Muscle of leg (tissue), 11 donors: ENCODE measurements around the gene PLXNC1. TPM values are rescaled to one million over a fixed set of nuclear protein-coding genes. Genes with fewer than 3 reads are reported as not detected.

Experiments
- DNase-seq: peaks from one replicate; pipeline ENCODE4 v3.0.0; 2013
- H3K27ac ChIP-seq: one replicate; pipeline ENCODE4 v1.5.1; 2013; ENCODE audit warnings: mild to moderate bottlenecking, low read length, control low read depth
- H3K27me3 ChIP-seq: one replicate; pipeline ENCODE4 v1.6.1; 2013; ENCODE audit warnings: low read length; ENCODE audit not compliant: control insufficient read depth, insufficient read depth
- H3K36me3 ChIP-seq: one replicate; pipeline ENCODE4 v1.6.1; 2013; ENCODE audit warnings: low read length; ENCODE audit not compliant: control insufficient read depth, insufficient read depth
- H3K4me1 ChIP-seq: one replicate; pipeline ENCODE4 v1.6.1; 2013; ENCODE audit warnings: low read length; ENCODE audit not compliant: control insufficient read depth, insufficient read depth
- H3K4me3 ChIP-seq: one replicate; pipeline ENCODE4 v1.5.1; 2013; ENCODE audit warnings: low read length, control low read depth
- H3K9me3 ChIP-seq: replicated peaks from 2 replicates; pipeline ENCODE4 v1.6.1; 2013; ENCODE audit warnings: low read depth, low read length; ENCODE audit not compliant: control insufficient read depth
- WGBS: methylation state at CpG from one replicate; pipeline ENCODE4 v1.1.5; 2013; ENCODE audit warnings: missing lambda C conversion rate; ENCODE audit not compliant: insufficient coverage; 5-methylcytosine and 5-hydroxymethylcytosine counted together
- polyA plus RNA-seq, 8 donors: library from polyadenylated mRNA; unstranded; fragments of 120-200 nt; gene quantifications; one replicate each; pipeline versions ENCODE4 v1.2.1 to v1.2.3, GENCODE V29; 2013; ENCODE audit warnings: inconsistent platforms in 1 of 8, low replicate concordance in 1 of 8; ENCODE audit not compliant: insufficient read length in 8 of 8, insufficient read depth in 1 of 8
- total RNA-seq: library from RNA; stranded (reverse); fragments of 120-200 nt; gene quantifications from one replicate; pipeline ENCODE4 v1.2.4, GENCODE V29; 2013

PLXNC1 gene
- total and polyA plus RNA-seq, 9 donors = 11.7 to 29.4 (median 19.0) TPM

GRCh38 chr12:94261786-94262185 lies 113.4 kb downstream of the PLXNC1 start:
- peak; percentile 63 for DNase-seq
- Histone ChIP-seq H3K4me1 (peaks cover 48% of the 10 kb centered on the region), H3K27ac (peak overlapping the region; percentile 92), H3K27me3 (no peaks in the 10 kb centered on the region), H3K4me3 (peak overlapping the region; percentile 40), H3K9me3 (no peaks in the 10 kb centered on the region), H3K36me3 (peaks cover 4% of the 10 kb centered on the region)
- WGBS = no CpG with 5 or more reads among the region's 3 CpGs

DNA sequence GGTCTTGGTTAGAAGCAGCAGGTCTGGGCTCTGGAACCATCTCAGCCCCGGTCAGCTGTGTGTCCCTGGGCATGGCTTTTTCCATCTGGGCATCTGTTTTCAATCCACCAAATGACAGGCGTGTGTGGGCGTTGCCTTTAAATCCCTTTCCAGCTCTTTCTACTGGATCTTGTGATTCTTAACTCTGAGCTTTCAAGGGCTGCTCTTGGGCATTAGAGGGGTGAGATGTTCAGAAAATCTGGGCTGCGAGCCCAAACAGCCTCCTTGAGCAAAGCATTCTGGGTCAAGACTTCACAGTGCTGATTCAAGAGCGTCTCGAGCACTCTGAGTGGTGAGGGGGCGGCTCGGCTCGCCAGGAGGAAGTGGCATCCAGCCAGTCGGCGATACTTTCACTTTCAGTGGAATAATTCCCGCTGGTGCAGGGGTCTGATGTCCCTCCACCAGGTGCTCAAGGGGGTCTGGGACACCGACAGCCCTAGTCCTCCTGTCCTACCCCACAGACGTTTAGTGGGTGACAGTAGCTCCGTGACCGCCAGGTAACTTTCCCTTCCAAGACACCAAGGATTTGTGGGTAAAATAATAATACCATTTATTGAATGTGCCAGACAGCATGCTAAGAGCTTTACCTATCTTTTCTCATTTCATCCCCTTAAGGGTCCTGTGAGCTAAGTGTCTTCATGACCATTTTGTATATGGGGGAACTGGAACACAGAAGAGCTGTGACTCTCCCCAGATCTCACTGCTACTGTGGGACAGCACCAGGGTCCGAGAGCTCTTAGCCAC lies 114.0 kb downstream of the PLXNC1 start:
- Histone ChIP-seq H3K36me3 (peaks cover 4% of the 10 kb centered on the region), H3K4me3 (peak overlapping the region; percentile 40), H3K9me3 (no peaks in the 10 kb centered on the region), H3K27me3 (no peaks in the 10 kb centered on the region), H3K4me1 (peaks cover 51% of the 10 kb centered on the region), H3K27ac (peak overlapping the region; percentile 92)
- DNase-seq = peak; percentile 96
- WGBS = 9% methylated on average over 5 of the region's 17 CpGs

- Histone ChIP-seq H3K9me3 (no peaks in the 10 kb centered on the region), H3K27ac (peak overlapping the region; percentile 92), H3K36me3 (peaks cover 4% of the 10 kb centered on the region), H3K4me1 (peaks cover 58% of the 10 kb centered on the region), H3K4me3 (no peak overlapping the region), H3K27me3 (no peaks in the 10 kb centered on the region)
- no peak for DNase-seq
- 20% methylated on average over 2 of the region's 14 CpGs for WGBS
Observed at GRCh38 chr12:94263011-94263811, 114.8 kb downstream of the PLXNC1 start.

DNA sequence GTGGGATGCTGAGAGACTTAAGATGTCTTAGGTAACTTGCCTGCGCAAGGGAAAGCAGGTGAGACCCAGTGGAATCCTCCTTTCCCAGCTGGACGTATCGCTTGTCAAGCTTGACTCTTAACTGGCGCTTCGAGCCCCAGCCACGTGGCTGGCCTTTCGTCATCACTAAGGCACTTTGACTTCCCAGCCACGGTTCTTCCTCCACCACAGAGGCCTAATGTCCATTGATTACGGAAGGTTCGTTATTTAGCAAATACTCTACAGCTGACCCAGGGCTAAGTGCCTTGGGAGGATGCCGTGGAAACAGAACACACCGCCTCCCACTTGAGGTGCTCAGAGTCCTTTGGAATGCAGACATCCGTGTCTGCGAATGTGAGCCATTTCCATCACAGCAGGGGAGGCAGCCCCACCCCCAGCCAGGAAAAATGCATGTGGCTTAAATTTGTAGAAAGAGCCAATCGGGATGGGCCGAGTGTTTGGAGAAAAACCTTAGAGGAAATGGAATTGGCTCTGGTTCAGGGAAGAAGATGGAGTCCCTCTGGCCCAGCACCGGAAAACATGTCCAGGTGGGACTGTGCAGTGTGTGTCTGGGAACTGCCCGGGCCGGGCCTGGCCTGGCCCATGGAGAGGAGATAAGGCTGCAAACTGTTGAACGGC lies 115.7 kb downstream of the PLXNC1 start:
- Histone ChIP-seq H3K27ac (peak overlapping the region; percentile 92), H3K9me3 (no peaks in the 10 kb centered on the region), H3K4me3 (no peak overlapping the region), H3K36me3 (peaks cover 4% of the 10 kb centered on the region), H3K4me1 (peaks cover 60% of the 10 kb centered on the region), H3K27me3 (no peaks in the 10 kb centered on the region)
- 21% methylated on average over 9 of the region's 20 CpGs for WGBS
- DNase-seq = peak; percentile 93

- H3K27ac ChIP-seq = peak overlapping the region; percentile 92
- peaks cover 60% of the 10 kb centered on the region for H3K4me1 ChIP-seq
- peaks cover 4% of the 10 kb centered on the region for H3K36me3 ChIP-seq
- no peaks in the 10 kb centered on the region for H3K27me3 ChIP-seq
- no peak overlapping the region for H3K4me3 ChIP-seq
- DNase-seq = peak; percentile 84
- no peaks in the 10 kb centered on the region for H3K9me3 ChIP-seq
- 26% methylated on average over 5 of the region's 19 CpGs for WGBS
Observed at GRCh38 chr12:94264736-94265485, 116.5 kb downstream of the PLXNC1 start.

DNA sequence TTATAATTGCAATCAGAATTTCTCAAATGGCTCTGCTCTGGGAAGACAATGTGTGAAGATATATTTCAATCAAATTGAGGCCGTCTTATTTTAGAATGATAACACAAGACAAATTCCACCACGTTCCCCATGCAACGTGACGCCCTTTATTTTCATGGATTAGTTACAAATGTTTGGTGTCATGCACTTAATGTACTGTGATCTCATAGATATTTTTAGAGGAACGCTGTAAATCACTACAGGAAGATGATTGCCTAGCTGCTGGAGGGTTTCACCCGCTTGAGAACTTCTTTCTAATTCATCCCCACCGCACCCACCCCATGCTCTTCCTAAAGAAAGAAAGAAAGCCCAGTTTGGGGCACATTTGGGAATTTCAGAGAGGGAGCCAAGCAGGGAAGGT lies 117.2 kb downstream of the PLXNC1 start:
- peak; percentile 81 for DNase-seq
- no peaks in the 10 kb centered on the region for H3K27me3 ChIP-seq
- no CpG with 5 or more reads among the region's 7 CpGs for WGBS
- H3K36me3 ChIP-seq = peaks cover 2% of the 10 kb centered on the region
- peaks cover 60% of the 10 kb centered on the region for H3K4me1 ChIP-seq
- no peaks in the 10 kb centered on the region for H3K9me3 ChIP-seq
- peak overlapping the region; percentile 92 for H3K27ac ChIP-seq
- H3K4me3 ChIP-seq = no peak overlapping the region

DNA sequence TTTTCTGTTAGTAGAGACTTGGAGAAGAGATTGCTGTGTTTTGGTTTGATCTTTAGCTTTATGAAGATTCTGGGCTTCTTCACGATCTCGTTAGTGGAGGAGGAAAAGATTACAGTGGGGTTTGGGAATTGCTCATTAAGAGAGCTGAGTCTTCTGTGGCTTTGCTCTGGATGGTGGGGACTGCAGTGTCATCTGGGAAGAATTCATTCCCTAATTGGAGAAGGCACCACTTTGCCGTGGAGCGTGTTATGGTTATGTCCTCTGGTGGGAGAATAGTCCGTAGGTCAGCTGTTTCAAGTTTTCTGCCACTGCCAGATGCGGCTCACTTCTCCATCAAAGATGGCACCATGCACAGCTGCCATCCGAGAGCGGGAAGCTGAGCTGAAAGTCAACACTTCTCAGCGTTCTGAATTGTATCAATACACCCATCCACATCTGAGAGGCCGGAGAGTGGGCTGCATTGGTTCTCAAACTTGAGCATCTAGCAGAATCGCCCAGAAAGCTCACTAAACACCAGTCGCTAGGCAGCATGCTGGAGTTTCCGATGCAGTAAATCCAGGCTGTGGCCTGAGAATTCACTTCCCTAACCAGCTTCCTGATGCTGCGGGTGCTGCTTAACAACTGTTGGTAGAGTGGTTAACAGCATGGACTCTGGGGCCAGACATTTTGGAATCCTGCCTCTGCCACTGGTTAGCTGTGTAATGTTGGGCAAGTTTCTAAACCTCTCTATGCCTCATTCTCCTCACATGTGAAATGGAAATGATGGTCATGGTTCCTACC lies 117.8 kb downstream of the PLXNC1 start:
- peak overlapping the region; percentile 89 for H3K27ac ChIP-seq
- H3K9me3 ChIP-seq = no peaks in the 10 kb centered on the region
- peaks cover 2% of the 10 kb centered on the region for H3K36me3 ChIP-seq
- no peaks in the 10 kb centered on the region for H3K27me3 ChIP-seq
- WGBS = 65% methylated on average over 11 of the region's 14 CpGs
- peak; percentile 70 for DNase-seq
- H3K4me1 ChIP-seq = peaks cover 56% of the 10 kb centered on the region
- H3K4me3 ChIP-seq = no peak overlapping the region

DNA sequence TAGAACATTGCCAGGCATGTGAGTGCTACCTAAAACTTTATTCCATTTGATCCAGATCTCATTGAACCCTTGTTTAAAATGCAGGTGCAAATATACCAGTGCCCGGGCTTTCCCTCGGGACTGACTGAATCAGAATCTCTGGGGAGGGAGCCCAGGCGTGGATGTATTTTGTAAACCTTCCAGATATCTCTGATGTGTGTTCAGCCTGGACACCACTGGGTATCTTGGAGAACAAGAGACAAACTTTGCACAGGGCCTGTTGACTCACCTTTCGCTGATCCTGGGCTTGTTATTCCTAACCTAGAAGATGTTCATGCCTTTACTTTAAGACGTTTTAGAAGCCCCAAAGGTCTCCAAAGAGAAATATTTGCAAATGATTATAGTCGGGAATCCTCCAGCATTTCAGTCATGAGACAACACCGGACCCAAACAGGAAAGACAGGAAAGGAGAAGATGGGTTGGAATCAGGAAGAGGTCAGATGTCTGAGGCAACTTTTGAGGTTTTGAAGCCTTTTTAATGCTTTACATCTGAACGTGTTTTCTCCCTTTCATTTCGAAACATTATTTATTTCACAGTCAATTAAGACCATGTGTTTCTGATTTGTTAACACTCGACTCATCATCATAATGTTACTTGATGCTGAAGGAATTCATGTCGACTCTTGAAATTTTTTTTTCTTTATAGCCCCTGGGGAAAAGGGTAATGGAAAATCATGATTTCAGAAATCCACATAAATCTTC lies 118.6 kb downstream of the PLXNC1 start:
- H3K27ac ChIP-seq = peak overlapping the region; percentile 89
- 50% methylated on average over 3 of the region's 11 CpGs for whole genome bisulfite sequencing
- no peaks in the 10 kb centered on the region for H3K9me3 ChIP-seq
- peak; percentile 96 for DNase-seq
- H3K36me3 ChIP-seq = peaks cover 2% of the 10 kb centered on the region
- H3K4me1 ChIP-seq = peaks cover 54% of the 10 kb centered on the region
- no peak overlapping the region for H3K4me3 ChIP-seq
- H3K27me3 ChIP-seq = no peaks in the 10 kb centered on the region

GRCh38 chr12:94267537-94267872 lies 119.1 kb downstream of the PLXNC1 start:
- peaks cover 2% of the 10 kb centered on the region for H3K36me3 ChIP-seq
- no peak overlapping the region for H3K4me3 ChIP-seq
- H3K9me3 ChIP-seq = no peaks in the 10 kb centered on the region
- no peak for DNase-seq
- peaks cover 48% of the 10 kb centered on the region for H3K4me1 ChIP-seq
- WGBS = no CpG with 5 or more reads among the region's 3 CpGs
- H3K27ac ChIP-seq = peak overlapping the region; percentile 89
- H3K27me3 ChIP-seq = no peaks in the 10 kb centered on the region
